ENCODE results near the gene JMJD4. TPM values are rescaled to one million over a fixed set of nuclear protein-coding genes. Genes with fewer than 3 reads are reported as not detected.

JMJD4 gene, protein sequence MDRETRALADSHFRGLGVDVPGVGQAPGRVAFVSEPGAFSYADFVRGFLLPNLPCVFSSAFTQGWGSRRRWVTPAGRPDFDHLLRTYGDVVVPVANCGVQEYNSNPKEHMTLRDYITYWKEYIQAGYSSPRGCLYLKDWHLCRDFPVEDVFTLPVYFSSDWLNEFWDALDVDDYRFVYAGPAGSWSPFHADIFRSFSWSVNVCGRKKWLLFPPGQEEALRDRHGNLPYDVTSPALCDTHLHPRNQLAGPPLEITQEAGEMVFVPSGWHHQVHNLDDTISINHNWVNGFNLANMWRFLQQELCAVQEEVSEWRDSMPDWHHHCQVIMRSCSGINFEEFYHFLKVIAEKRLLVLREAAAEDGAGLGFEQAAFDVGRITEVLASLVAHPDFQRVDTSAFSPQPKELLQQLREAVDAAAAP
- total RNA-seq: 30.8 and 31.8 TPM in 2 replicates

GRCh38 chr1:227734856-227735538 is at the start of gene JMJD4, which contains the start of gene SNAP47:
Gene JMJD4 (minus strand): TSS chr1:227735302. CDS start chr1:227735273, 29 bp downstream.
Gene SNAP47 (plus strand): TSS chr1:227735435. CDS start chr1:227747737, 12,302 bp downstream.
- DNase-seq: peak; percentile 94

DNA sequence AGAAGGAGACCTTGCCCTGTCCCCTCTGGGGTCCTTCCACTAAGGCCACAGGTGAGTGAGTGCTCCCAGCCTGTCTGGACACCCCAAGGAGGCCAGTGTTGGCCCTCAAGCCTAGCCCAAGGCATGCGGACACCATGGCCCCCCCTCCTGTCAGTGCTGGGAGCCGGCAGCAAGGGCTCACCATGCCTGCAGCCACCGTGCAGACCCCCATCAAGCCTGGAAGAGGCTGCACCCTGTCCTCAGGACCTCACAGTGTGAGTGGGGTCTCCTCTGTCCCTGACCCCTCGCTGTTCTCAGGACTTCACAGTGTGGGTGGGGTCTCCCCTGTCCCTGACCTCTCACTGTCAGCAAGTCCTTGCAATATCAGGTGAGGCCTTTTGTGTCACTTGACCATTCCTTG is 47.1 kb upstream of the JMJD4 start:
- no peak for DNase-seq

GRCh38 chr1:227781314-227781930 is 46.3 kb upstream of the JMJD4 start:
- no peak for DNase-seq

DNA sequence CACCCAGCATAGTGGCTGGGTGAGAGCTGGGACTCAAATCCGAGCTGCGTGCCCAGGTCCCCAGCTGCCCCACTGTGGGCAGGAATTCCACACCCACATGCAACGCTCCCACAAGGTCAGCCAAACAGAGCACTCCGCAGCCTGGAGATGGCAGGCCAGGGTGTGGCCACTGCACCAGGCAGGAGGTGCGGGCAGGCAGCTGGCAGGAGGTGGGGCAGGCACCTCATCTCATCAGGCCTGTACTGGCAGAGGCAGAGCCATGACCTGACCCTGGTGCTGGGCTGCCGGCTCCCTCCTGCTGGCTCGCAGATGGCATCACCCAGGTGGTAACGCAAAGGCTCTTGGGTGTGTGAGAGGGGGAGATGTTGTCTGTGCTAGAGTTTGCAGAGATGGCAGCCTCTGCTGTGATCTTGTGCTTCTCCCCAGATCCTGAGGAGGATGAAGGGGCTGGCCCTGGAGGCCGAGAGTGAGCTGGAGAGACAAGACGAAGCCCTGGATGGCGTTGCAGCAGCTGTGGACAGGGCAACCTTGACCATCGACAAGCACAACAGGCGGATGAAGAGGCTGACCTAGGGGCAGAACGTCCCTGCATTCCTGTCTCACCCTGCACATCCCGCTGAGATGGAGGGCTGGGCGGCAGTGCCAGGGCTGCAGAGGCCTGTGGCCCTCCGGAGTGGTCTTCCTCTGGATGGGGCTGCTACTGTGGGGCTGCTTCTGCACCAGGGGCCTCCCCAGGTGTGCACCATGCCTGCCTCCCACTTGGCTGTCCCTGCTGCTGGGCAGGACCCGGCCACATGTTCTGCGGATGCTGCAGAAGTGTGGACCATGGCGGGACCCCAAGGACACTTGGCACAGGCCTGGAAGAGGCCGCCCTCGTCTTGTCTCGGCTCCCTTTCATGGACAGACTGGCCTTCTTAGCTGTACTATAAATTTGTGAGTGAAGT is 45.3 kb upstream of the JMJD4 start:
- DNase-seq: no peak

DNA sequence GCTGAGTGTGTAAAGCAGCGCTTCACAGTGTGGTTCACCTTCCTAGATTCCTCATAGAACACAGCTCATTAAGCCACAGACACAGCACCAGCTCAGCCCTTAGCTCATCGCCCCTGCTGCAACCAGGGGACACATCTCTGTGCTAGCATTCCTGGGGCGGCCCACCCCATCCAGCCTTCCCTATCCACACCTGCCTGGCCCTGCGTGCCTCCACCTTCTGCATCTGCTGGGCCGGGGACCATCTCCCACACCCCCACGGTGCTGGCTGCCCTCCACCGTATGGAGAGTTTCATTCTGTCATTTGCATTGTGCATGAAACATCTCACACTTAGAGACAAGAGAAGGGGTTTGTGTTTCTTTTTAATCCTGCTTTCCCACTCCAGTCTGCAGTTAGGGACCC is 44.6 kb upstream of the JMJD4 start:
- no peak for DNase-seq

- no peak for DNase-seq
Measured at GRCh38 chr1:227779021-227779441, 43.9 kb upstream of the JMJD4 start.

- no peak for DNase-seq
Measured at GRCh38 chr1:227778401-227778947, 43.4 kb upstream of the JMJD4 start.

DNA sequence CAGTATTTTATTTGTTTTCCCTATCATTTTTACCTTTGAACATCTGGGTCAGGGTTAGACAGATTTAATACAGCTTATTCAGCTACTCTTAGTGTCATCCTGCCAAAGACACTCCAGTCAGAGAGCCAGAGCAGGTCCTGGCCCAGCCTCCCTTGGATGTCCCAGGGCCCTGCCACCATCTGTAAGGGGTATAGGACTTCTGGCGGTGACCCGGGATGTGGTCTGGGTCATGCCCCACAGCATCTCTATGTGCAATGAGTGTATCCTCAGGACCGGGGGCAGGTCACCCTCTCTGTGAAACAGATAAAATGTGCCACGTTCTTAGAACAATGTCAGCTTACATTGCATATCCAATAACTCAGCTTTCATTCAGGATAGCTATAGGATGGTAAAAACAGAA is 42.5 kb upstream of the JMJD4 start:
- DNase-seq: no peak

DNA sequence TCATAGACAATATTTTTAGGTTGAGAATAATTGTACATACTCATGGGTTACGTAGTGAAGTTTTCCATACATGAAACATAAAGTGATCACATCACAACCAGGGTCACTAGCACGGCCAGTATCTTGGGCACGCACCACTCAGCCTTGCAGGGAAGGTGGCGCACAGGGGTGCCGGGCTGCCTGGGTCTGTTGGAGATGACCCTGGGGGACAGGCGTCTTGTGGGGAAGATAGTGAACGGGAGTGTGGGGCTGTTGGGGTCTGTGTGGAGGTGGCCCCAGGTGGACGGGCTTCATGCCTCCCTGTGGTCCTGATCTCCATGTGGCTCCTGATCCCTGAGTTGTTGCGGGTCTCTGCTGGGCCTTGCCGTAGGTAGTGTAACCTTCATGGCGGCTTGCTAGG is 42.1 kb upstream of the JMJD4 start:
- no peak for DNase-seq

- peak; percentile 70 for DNase-seq
Measured at GRCh38 chr1:227776331-227776771, 41.2 kb upstream of the JMJD4 start.

GRCh38 chr1:227775841-227776240 is 40.7 kb upstream of the JMJD4 start:
- DNase-seq: no peak

DNA sequence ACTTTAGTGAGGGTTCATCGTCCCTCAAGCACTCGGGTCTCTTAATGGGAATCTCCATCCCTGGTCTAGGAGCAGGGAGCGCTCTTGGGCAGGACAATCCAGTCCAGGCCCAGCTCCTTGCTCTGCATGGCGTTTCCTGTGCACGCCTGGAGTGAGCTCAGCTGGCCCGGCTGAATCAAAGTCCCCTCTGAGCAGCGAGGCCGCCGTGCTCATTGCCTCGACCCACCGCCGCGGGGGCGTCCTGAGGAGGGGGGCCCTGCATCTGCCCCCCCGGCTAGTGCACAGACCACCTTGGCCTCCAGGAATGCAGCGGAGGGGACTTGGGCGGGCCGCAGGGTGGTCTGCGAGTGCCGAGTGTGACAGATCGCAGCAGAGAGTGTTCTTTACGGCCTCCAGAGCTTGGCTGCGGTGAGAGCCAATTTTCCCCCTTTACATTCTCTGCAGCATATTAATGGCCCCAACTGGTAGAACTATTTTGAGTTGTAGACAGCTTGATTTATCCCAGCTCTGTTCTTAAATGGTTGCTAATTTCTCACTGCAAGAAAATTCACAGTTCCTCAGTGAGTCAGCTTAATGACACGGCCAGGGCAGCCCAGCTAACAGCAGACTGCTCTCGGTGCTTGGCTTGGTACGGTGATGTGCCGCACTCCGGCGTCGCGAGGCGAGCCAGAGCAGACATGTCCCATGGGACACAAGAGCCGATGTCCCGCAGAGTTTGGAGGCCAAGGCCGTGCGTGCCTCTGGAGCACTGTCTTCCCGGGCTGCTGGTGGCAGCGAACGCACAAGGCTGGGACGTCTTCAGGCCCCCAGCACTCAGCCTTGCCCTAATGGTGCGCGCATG is 39.9 kb upstream of the JMJD4 start:
- no peak for DNase-seq

GRCh38 chr1:227774051-227774731 is 39.1 kb upstream of the JMJD4 start:
- no peak for DNase-seq

DNA sequence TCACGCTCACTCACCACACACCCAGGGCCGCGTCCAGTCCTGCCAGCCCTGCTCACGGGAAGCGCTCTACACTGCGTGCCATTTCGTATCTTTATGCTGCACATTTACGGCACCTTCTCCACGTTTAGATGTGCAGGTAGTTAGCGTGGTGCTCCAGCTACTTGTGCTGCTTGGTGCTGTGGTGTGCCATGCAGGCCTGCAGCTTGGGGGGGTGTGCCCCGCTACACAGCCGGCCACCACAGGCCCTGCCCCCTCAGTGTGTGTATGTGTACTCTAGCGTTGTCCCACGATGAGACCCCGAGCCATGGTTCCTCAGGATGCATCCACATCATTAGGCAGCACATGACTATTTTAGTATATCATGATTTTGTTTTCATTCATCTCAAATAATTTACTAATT is 38.5 kb upstream of the JMJD4 start:
- no peak for DNase-seq

DNA sequence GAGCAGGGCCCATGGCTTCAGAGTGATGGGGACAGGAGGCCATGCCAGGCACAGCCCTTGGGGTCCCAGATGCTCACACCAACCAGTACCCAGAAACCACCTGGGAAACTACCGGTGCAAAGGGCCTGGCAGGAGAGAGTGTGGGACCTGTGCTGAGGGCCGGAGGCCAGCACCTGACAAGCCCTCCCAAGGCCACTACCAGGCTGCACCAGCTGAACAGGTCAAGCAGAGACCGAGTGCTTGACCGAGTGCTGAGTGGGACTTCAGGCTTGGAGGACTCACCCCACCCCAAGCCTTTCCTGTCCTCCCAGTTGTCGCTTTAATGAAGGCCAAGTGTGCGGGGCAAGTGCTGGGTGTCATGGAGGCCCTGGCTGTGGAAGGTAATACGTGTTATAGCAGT is 36.7 kb upstream of the JMJD4 start:
- no peak for DNase-seq

- no peak for DNase-seq
Measured at GRCh38 chr1:227771326-227771725, 36.2 kb upstream of the JMJD4 start.

DNA sequence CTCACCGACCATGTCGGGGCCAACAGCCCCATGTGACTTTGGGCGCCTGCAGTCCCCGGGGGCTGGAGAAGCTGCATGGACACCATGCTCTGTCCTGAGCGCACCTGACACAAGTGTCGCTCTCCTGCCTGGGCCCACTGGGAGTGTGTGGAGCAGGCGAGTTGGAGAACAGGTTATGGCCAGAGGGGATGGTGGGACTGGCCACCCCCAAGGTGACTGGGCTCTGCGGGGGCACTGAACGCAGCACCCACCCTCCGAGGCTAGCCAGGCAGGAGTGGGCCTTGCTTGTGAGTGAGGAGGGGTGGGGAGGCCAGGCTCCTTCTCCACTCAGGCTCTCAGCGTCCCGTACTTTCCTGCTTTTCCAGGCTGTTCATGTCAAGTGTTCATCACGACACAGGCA is 35.7 kb upstream of the JMJD4 start:
- no peak for DNase-seq

- no peak for DNase-seq
Measured at GRCh38 chr1:227769936-227770494, 34.9 kb upstream of the JMJD4 start.

DNA sequence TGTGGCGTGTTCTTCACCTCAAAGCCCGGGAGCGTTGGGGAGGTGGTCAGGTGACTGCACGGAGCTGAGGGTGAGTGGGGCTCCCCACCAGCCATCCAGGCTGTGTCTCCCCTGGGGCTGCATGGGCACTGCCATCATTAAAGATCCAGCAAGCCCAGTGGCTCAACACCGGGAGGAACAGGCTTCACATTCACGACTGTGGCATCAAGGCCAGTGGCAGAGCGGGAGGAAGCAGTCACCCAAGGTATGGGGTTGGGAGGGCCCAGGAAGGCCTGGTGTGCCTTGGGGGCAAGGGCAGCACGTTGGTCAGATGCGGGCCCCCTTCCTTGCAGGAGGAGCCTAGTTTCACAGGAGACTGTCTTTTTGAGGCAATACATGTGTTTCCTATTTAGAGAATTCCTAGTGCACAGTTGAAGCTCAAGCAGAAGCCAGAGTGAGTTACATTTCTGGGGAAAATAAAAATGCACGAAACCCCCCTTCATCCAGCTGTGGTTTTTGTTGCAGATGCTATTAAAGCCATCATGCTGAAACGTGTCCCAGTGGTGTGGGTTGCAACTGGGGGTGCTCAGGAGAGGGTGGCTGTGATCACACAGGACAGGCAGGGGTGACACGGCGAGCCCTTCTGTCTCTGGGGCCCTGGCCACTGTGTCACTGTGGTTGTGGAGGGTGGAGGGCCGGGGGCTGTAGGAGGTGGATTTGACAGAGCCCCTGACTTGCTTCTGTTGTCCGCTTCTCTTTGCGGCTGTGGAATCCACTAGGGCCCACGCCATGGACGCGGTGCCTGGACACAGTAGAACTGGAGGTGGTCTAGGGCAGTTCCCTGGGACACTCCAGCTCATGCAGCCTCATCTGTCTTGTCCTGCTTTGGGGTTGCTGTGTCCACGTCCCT is 34.2 kb upstream of the JMJD4 start:
- DNase-seq: no peak
